SU-DHL-6 (cell line): ENCODE results near the gene PHETA1.

Source experiments
- H2AFZ ChIP-seq: fragments of 200-600 bp; sonication (generic); 2 replicates; pipeline ENCODE4 v1.6.1; 2014; ENCODE audit warnings: low read depth, mild to moderate bottlenecking, moderate library complexity, mixed read lengths, antibody characterized with exemption, low read length; ENCODE audit not compliant: severe bottlenecking
- H3F3A ChIP-seq: fragments of 200-600 bp; shearing (Covaris generic); 2 replicates; pipeline ENCODE4 v1.6.0; 2016; ENCODE audit warnings: antibody characterized with exemption, mild to moderate bottlenecking; ENCODE audit not compliant: insufficient read depth
- H3K27ac ChIP-seq: fragments of 200-600 bp; sonication (generic); 2 replicates; pipeline ENCODE4 v1.5.1; 2016; ENCODE audit warnings: low read depth, mild to moderate bottlenecking, low read length, moderate library complexity, mixed read lengths
- H3K27me3 ChIP-seq: fragments of 200-600 bp; sonication (generic), shearing (Covaris generic); 2 replicates; pipeline ENCODE4 v1.6.0; 2014; ENCODE audit warnings: mild to moderate bottlenecking, low read length
- H3K36me3 ChIP-seq: fragments of 200-600 bp; sonication (generic); 2 replicates; pipeline ENCODE4 v1.6.1; 2014; ENCODE audit warnings: mild to moderate bottlenecking, low read length, mixed read lengths
- H3K4me2 ChIP-seq: fragments of 300-600, 200-600 bp; shearing (Covaris generic), sonication (generic); 2 replicates; pipeline ENCODE4 v1.6.0; 2014; ENCODE audit warnings: low read length, low read depth, mild to moderate bottlenecking; ENCODE audit not compliant: poor library complexity, severe bottlenecking
- H3K4me3 ChIP-seq: fragments of 200-600 bp; sonication (generic); 2 replicates; pipeline ENCODE4 v1.5.1; 2014; ENCODE audit warnings: antibody characterized with exemption, low read length, mild to moderate bottlenecking, mixed read lengths; ENCODE audit not compliant: insufficient read depth, poor library complexity, severe bottlenecking
- H3K79me2 ChIP-seq: fragments of 200-600 bp; sonication (generic); 2 replicates; pipeline ENCODE4 v1.6.1; 2014; ENCODE audit warnings: mild to moderate bottlenecking, low read length, moderate library complexity; ENCODE audit not compliant: insufficient read depth
- H3K9ac ChIP-seq: fragments of 200-600 bp; sonication (generic); 2 replicates; pipeline ENCODE4 v1.7.0; 2014; ENCODE audit warnings: mild to moderate bottlenecking, low read length
- H3K9me2 ChIP-seq: fragments of 200-600 bp; sonication (generic); replicated peaks from 2 replicates; pipeline ENCODE4 v1.6.1; 2014; ENCODE audit warnings: low read length; ENCODE audit not compliant: insufficient read depth
- H3K9me3 ChIP-seq: fragments of 200-600 bp; sonication (generic); 2 replicates; pipeline ENCODE4 v1.6.1; 2014; ENCODE audit warnings: low read length, mixed read lengths; ENCODE audit not compliant: insufficient read depth
- H4K20me1 ChIP-seq: fragments of 200-600 bp; sonication (generic); 2 replicates; pipeline ENCODE4 v1.6.1; 2014; ENCODE audit warnings: low read depth, mild to moderate bottlenecking, antibody characterized with exemption, low read length, moderate library complexity, mixed read lengths
- CTCF ChIP-seq: fragments of 200-600 bp; sonication (generic); IDR thresholded peaks from one replicate; pipeline ENCODE4 v1.5.1; 2017; ENCODE audit warnings: antibody characterized with exemption, mild to moderate bottlenecking, low read length, moderate library complexity; ENCODE audit not compliant: insufficient read depth, poor library complexity, severe bottlenecking
- EZH2phosphoT487 ChIP-seq: fragments of 200-600 bp; sonication (generic), shearing (Covaris generic); conservative IDR thresholded peaks from 2 replicates; pipeline ENCODE4 v1.6.1; 2018; ENCODE audit warnings: mild to moderate bottlenecking, antibody characterized with exemption, low read length, moderate library complexity, mixed read lengths

PHETA1 gene

GRCh38 chr12:111354511-111354910 lies 14.4 kb downstream of the PHETA1 start:
- no peak overlapping the region for H3K4me3 ChIP-seq
- H3K36me3 ChIP-seq = 0 out of 2 replicates have a peak, but pooled peaks cover 3% of the 10 kb centered on the region
- H3K9me2 ChIP-seq = no peaks in the 10 kb centered on the region
- H3K27ac ChIP-seq = no peak overlapping the region
- H4K20me1 ChIP-seq = no peaks in the 10 kb centered on the region
- H3K9me3 ChIP-seq = no peaks in the 10 kb centered on the region
- H3K9ac ChIP-seq = no peak overlapping the region
- TF ChIP-seq CTCF (no peak), EZH2phosphoT487 (no peak)
- H2AFZ ChIP-seq = no peak overlapping the region
- no peak overlapping the region for H3K4me2 ChIP-seq
- H3K27me3 ChIP-seq = no peaks in the 10 kb centered on the region
- H3F3A ChIP-seq = peaks cover 12% of the 10 kb centered on the region; the same call in 1 of the 2 replicates
- H3K79me2 ChIP-seq = no peaks in the 10 kb centered on the region

GRCh38 chr12:111353603-111354295 lies 15.1 kb downstream of the PHETA1 start:
- Histone ChIP-seq H3K4me2 (no peak overlapping the region), H4K20me1 (no peaks in the 10 kb centered on the region), H3K27me3 (no peaks in the 10 kb centered on the region), H3K9ac (no peak overlapping the region), H3K79me2 (no peaks in the 10 kb centered on the region), H3K36me3 (peaks cover 4% of the 10 kb centered on the region; the same call in 1 of the 2 replicates), H3K4me3 (no peak overlapping the region), H2AFZ (no peak overlapping the region), H3K27ac (no peak overlapping the region), H3F3A (peaks cover 12% of the 10 kb centered on the region; the same call in 1 of the 2 replicates), H3K9me2 (no peaks in the 10 kb centered on the region), H3K9me3 (no peaks in the 10 kb centered on the region)
- TF ChIP-seq EZH2phosphoT487 (no peak), CTCF (no peak)

GRCh38 chr12:111353026-111353425 lies 15.9 kb downstream of the PHETA1 start:
- Histone ChIP-seq H3K9me3 (no peaks in the 10 kb centered on the region), H3K4me3 (no peak overlapping the region), H3K27ac (no peak overlapping the region), H3K4me2 (no peak overlapping the region), H3K79me2 (no peaks in the 10 kb centered on the region), H3K36me3 (peaks cover 9% of the 10 kb centered on the region), H3K9me2 (no peaks in the 10 kb centered on the region), H4K20me1 (no peaks in the 10 kb centered on the region), H3K27me3 (no peaks in the 10 kb centered on the region), H3F3A (peaks cover 12% of the 10 kb centered on the region; the same call in 1 of the 2 replicates), H3K9ac (no peak overlapping the region), H2AFZ (no peak overlapping the region)
- no peak for TF ChIP-seq EZH2phosphoT487
- no peak for TF ChIP-seq CTCF
